Trophoblast cell (in vitro differentiated cells and primary cell): ENCODE measurements around the gene TENT5C.

ENCODE experiments used
- DNase-seq, 2 donors: peaks; one replicate each; pipeline ENCODE4 v3.0.0-alpha.2; 2016
- H2AFZ ChIP-seq: 2 replicates; pipeline ENCODE4 v1.6.1; 2013; ENCODE audit warnings: low read length, moderate library complexity, mild to moderate bottlenecking; ENCODE audit not compliant: insufficient read depth, poor library complexity
- H2AK5ac ChIP-seq: 2 replicates; pipeline ENCODE4 v1.6.1; 2013; ENCODE audit warnings: mild to moderate bottlenecking, low read length
- H2BK120ac ChIP-seq: 2 replicates; pipeline ENCODE4 v1.6.1; 2013; ENCODE audit warnings: low read length, mild to moderate bottlenecking, moderate library complexity; ENCODE audit not compliant: insufficient read depth, poor library complexity
- H2BK12ac ChIP-seq: 2 replicates; pipeline ENCODE4 v1.6.1; 2013; ENCODE audit warnings: mild to moderate bottlenecking, low read length, moderate library complexity
- H2BK5ac ChIP-seq: 2 replicates; pipeline ENCODE4 v1.6.1; 2013; ENCODE audit warnings: low read length, low read depth, moderate library complexity, mild to moderate bottlenecking; ENCODE audit not compliant: poor library complexity
- H3K14ac ChIP-seq: 2 replicates; pipeline ENCODE4 v1.6.1; 2013; ENCODE audit warnings: mild to moderate bottlenecking, low read length
- H3K18ac ChIP-seq: 2 replicates; pipeline ENCODE4 v1.6.1; 2013; ENCODE audit warnings: mild to moderate bottlenecking, low read length
- H3K23ac ChIP-seq: 2 replicates; pipeline ENCODE4 v1.6.1; 2013; ENCODE audit warnings: low read length
- H3K27ac ChIP-seq: 2 replicates; pipeline ENCODE4 v1.5.1; 2013; ENCODE audit warnings: low read depth, mild to moderate bottlenecking, inconsistent platforms, low read length, moderate library complexity
- H3K27me3 ChIP-seq: 2 replicates; pipeline ENCODE4 v1.6.1; 2013; ENCODE audit warnings: inconsistent platforms, mild to moderate bottlenecking, low read length, moderate library complexity; ENCODE audit not compliant: insufficient read depth
- H3K36me3 ChIP-seq, 2 experiments: 1 replicate in 1 of 2; 2 replicates in 1 of 2; pipeline ENCODE4 v1.6.1; 2013; ENCODE audit warnings: low read length in 2 of 2, mild to moderate bottlenecking in 2 of 2, moderate library complexity in 1 of 2; ENCODE audit not compliant: insufficient read depth in 2 of 2, control insufficient read depth in 1 of 2
- H3K4ac ChIP-seq: 2 replicates; pipeline ENCODE4 v1.6.1; 2013; ENCODE audit warnings: low read depth, mild to moderate bottlenecking, low read length, moderate library complexity
- H3K4me1 ChIP-seq, 2 experiments: 1 replicate in 1 of 2; 2 replicates in 1 of 2; pipeline ENCODE4 v1.6.1; 2013; ENCODE audit warnings: low read length in 2 of 2, mild to moderate bottlenecking in 2 of 2, moderate library complexity in 1 of 2; ENCODE audit not compliant: insufficient read depth in 2 of 2, control insufficient read depth in 1 of 2
- H3K4me2 ChIP-seq: 2 replicates; pipeline ENCODE4 v1.6.1; 2013; ENCODE audit warnings: inconsistent platforms, mild to moderate bottlenecking, low read length, moderate library complexity
- H3K4me3 ChIP-seq: 2 replicates; pipeline ENCODE4 v1.5.1; 2013; ENCODE audit warnings: mild to moderate bottlenecking, low read depth, low read length, inconsistent platforms
- H3K79me1 ChIP-seq: one replicate; pipeline ENCODE4 v1.6.1; 2013; ENCODE audit warnings: low read length
- H3K79me2 ChIP-seq: 2 replicates; pipeline ENCODE4 v1.6.1; 2013; ENCODE audit warnings: low read length, mild to moderate bottlenecking; ENCODE audit not compliant: control insufficient read depth, insufficient read depth, poor library complexity
- H3K9ac ChIP-seq: 2 replicates; pipeline ENCODE4 v1.6.1; 2013; ENCODE audit warnings: mild to moderate bottlenecking, low read length
- H3K9me3 ChIP-seq: 2 replicates; pipeline ENCODE4 v1.6.1; 2013; ENCODE audit warnings: low read depth, mild to moderate bottlenecking, control low read depth, inconsistent platforms, low read length; ENCODE audit not compliant: insufficient read depth
- H4K12ac ChIP-seq: 2 replicates; pipeline ENCODE4 v1.6.1; 2013; ENCODE audit warnings: low read depth, mild to moderate bottlenecking, low read length, moderate library complexity
- H4K8ac ChIP-seq: 2 replicates; pipeline ENCODE4 v1.6.1; 2013; ENCODE audit warnings: low read depth, mild to moderate bottlenecking, low read length, moderate library complexity
- H4K91ac ChIP-seq: one replicate; pipeline ENCODE4 v1.6.1; 2013; ENCODE audit warnings: low read depth, mild to moderate bottlenecking, low read length, moderate library complexity
- WGBS: extraction: QIAGEN DNeasy Blood & Tissue Kit; methylation state at CpG from one replicate; pipeline ENCODE4 v1.1.7; 2013; ENCODE audit warnings: missing lambda C conversion rate; ENCODE audit not compliant: insufficient read length, insufficient coverage; ENCODE audit errors: extremely low coverage; 5-methylcytosine and 5-hydroxymethylcytosine counted together

The TENT5C gene

DNA sequence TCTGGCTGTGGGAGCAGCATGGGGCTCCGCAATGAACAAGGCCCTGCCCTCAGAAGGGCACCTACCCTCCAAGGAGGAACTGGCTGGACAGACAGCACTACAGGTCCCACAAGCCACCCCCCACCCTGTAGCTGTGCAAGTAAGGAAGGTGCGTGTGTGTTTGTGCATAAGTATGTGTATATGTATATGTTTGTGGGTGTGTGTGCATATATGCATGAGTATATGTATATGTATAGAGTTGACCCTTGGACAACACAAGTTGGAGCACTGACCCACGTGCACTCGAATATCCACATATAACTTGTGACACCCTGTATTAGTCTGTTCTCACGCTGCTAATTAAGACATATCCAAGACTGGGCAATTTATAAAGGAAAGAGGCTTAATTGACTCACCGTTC, 22.6 kb upstream of the TENT5C start:
- no peak overlapping the region for H4K8ac ChIP-seq
- no peaks in the 10 kb centered on the region for H3K27me3 ChIP-seq
- no peak overlapping the region for H2BK120ac ChIP-seq
- no peak overlapping the region for H3K23ac ChIP-seq
- H3K9me3 ChIP-seq = peaks cover 1% of the 10 kb centered on the region
- no peak overlapping the region for H4K91ac ChIP-seq
- no peak overlapping the region for H2BK12ac ChIP-seq
- H2BK5ac ChIP-seq = no peak overlapping the region
- no peak overlapping the region for H3K4ac ChIP-seq
- no peak overlapping the region for H3K4me2 ChIP-seq
- H2AK5ac ChIP-seq = no peak overlapping the region
- no peaks in the 10 kb centered on the region for H3K79me2 ChIP-seq
- H3K14ac ChIP-seq = no peak overlapping the region
- no CpG with 5 or more reads among the region's 6 CpGs for WGBS
- no peak overlapping the region for H3K9ac ChIP-seq
- no peak overlapping the region for H3K27ac ChIP-seq
- H2AFZ ChIP-seq = no peak overlapping the region
- no peaks in the 10 kb centered on the region for H3K79me1 ChIP-seq
- no peaks in the 10 kb centered on the region for H3K36me3 ChIP-seq
- H3K18ac ChIP-seq = no peak overlapping the region
- no peak for DNase-seq
- no peak overlapping the region for H4K12ac ChIP-seq
- H3K4me1 ChIP-seq = no peaks in the 10 kb centered on the region
- H3K4me3 ChIP-seq = no peak overlapping the region

DNA sequence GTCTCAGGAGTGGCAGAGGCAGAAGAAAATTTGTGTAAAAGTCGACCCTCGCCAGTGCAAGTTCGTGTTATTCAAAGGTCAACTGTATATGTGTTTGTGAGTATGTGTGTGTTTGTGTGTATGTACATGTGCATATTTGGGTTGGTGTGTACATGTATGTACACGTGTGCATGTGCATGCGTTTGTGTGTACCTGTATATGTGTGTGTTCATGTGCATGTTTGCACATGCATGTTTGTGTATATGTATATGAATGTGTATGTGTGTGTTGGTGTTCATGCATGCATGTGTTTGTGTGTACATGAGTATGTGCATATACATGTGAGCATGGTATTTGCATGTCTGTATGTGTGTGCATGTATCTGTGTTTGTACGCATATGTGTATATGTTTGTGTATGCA, 21.7 kb upstream of the TENT5C start:
- no peak overlapping the region for H4K12ac ChIP-seq
- no peak overlapping the region for H3K18ac ChIP-seq
- no peak overlapping the region for H4K91ac ChIP-seq
- peaks cover 1% of the 10 kb centered on the region for H3K9me3 ChIP-seq
- no peak overlapping the region for H3K9ac ChIP-seq
- no peak overlapping the region for H3K4me2 ChIP-seq
- no peaks in the 10 kb centered on the region for H3K36me3 ChIP-seq
- no peak overlapping the region for H3K14ac ChIP-seq
- H3K27me3 ChIP-seq = no peaks in the 10 kb centered on the region
- no peak overlapping the region for H3K4me3 ChIP-seq
- no peak overlapping the region for H3K23ac ChIP-seq
- H2BK120ac ChIP-seq = no peak overlapping the region
- no CpG with 5 or more reads among the region's 6 CpGs for WGBS
- no peak overlapping the region for H2BK5ac ChIP-seq
- H3K79me1 ChIP-seq = no peaks in the 10 kb centered on the region
- H3K4ac ChIP-seq = no peak overlapping the region
- no peak overlapping the region for H2BK12ac ChIP-seq
- H2AK5ac ChIP-seq = no peak overlapping the region
- no peaks in the 10 kb centered on the region for H3K4me1 ChIP-seq
- DNase-seq = no peak
- no peak overlapping the region for H3K27ac ChIP-seq
- no peak overlapping the region for H4K8ac ChIP-seq
- no peak overlapping the region for H2AFZ ChIP-seq
- no peaks in the 10 kb centered on the region for H3K79me2 ChIP-seq

DNA sequence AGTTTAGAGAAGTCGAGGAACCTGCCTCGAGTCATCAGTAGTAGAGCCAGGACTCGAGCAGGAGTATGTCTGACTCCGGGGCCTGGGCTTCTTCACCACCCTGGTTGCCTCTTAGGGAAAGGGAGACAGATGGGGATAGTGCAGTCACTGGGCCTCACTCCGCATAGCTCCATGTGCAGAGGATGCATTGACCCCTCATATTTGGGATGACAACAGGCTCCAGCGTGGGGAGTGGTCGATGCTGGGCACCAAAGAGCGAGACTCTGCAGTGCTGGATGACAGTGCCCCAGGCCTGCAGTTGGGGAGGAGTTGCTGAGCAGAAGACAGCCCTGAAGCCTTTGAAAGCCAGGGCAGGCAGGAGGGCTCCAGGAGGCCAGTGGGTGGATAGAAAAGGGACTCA, 20.8 kb upstream of the TENT5C start:
- H3K23ac ChIP-seq = no peak overlapping the region
- H3K4me3 ChIP-seq = no peak overlapping the region
- H3K14ac ChIP-seq = no peak overlapping the region
- no peak overlapping the region for H2BK12ac ChIP-seq
- H3K27ac ChIP-seq = no peak overlapping the region
- H3K36me3 ChIP-seq = no peaks in the 10 kb centered on the region
- H3K79me1 ChIP-seq = no peaks in the 10 kb centered on the region
- no peak for DNase-seq
- H2AK5ac ChIP-seq = no peak overlapping the region
- no peak overlapping the region for H4K12ac ChIP-seq
- peaks cover 1% of the 10 kb centered on the region for H3K9me3 ChIP-seq
- no peak overlapping the region for H3K4ac ChIP-seq
- no peaks in the 10 kb centered on the region for H3K79me2 ChIP-seq
- no peak overlapping the region for H2BK5ac ChIP-seq
- H2BK120ac ChIP-seq = no peak overlapping the region
- no peak overlapping the region for H3K18ac ChIP-seq
- H3K9ac ChIP-seq = no peak overlapping the region
- H4K91ac ChIP-seq = no peak overlapping the region
- H2AFZ ChIP-seq = no peak overlapping the region
- no peak overlapping the region for H4K8ac ChIP-seq
- no CpG with 5 or more reads among the region's 8 CpGs for WGBS
- no peaks in the 10 kb centered on the region for H3K4me1 ChIP-seq
- H3K27me3 ChIP-seq = no peaks in the 10 kb centered on the region
- no peak overlapping the region for H3K4me2 ChIP-seq

DNA sequence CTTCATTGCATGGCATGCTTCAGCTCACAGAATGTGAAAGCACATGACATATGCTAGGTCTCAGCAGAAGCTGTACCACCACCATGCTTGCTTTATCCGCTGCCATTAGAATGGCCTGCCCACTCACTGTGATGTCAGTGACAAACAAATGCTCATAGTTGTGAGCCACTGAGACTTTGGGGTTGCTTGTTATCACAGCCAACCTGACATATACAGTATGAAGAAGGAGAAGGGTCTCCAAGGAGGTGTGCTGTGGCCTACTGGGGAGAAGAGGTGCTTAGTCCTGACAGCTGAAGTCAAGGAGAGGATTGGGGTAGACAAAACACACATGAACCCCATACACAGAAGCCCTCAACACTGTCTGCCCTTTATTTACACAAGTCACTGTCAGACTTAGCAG, 19.5 kb upstream of the TENT5C start:
- H3K14ac ChIP-seq = no peak overlapping the region
- no peaks in the 10 kb centered on the region for H3K36me3 ChIP-seq
- H4K12ac ChIP-seq = no peak overlapping the region
- H3K27ac ChIP-seq = no peak overlapping the region
- H3K4ac ChIP-seq = no peak overlapping the region
- no peak overlapping the region for H2BK12ac ChIP-seq
- no CpG with 5 or more reads among the region's 1 CpG for WGBS
- H2BK120ac ChIP-seq = no peak overlapping the region
- H3K23ac ChIP-seq = no peak overlapping the region
- no peak for DNase-seq
- H3K4me1 ChIP-seq = no peaks in the 10 kb centered on the region
- no peak overlapping the region for H2AFZ ChIP-seq
- no peaks in the 10 kb centered on the region for H3K79me1 ChIP-seq
- no peak overlapping the region for H3K9ac ChIP-seq
- no peaks in the 10 kb centered on the region for H3K79me2 ChIP-seq
- no peak overlapping the region for H4K8ac ChIP-seq
- no peak overlapping the region for H4K91ac ChIP-seq
- H2AK5ac ChIP-seq = no peak overlapping the region
- H3K9me3 ChIP-seq = peaks cover 3% of the 10 kb centered on the region
- no peak overlapping the region for H3K18ac ChIP-seq
- H3K4me2 ChIP-seq = no peak overlapping the region
- H3K4me3 ChIP-seq = no peak overlapping the region
- H2BK5ac ChIP-seq = no peak overlapping the region
- H3K27me3 ChIP-seq = no peaks in the 10 kb centered on the region
